ENCODE data around the gene CHD9.

The CHD9 gene

DNA sequence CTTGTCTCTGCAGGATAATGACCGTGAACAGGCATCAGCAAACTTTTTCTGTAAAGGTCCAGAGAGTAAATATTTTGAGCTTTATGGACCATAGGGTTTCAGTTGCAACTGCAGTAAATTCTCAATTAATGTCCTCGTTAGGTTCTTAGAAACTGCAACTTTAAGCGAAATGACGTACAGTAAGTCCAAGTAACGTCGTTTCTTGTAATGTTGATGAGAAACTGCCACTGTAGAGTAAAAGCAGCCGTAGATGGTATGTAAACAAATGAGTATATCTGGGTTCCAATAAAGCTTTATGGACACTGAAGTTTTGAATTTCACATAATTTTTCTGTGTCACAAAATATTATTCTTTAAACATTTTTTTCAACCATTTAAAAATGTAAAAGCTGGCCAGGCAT is 4.9 kb downstream of the CHD9 start:
- Histone ChIP-seq H3K14ac (ENCODE audit: low read length) (no peak overlapping the region), H3K79me1 (ENCODE audit: low read length) (peaks cover 10% of the 10 kb centered on the region), H3K9ac (ENCODE audit: low read length) (no peak overlapping the region), H2BK12ac (ENCODE audit: low read length) (no peak overlapping the region), H3K9me3 (ENCODE audit: insufficient read depth, low read depth, low read length) (no peaks in the 10 kb centered on the region), H3K27me3 (ENCODE audit: insufficient read depth, low read length) (no peaks in the 10 kb centered on the region), H2AFZ (ENCODE audit: insufficient read depth, low read length, poor library complexity) (no peak overlapping the region), H3K79me2 (ENCODE audit: control insufficient read depth, insufficient read depth, low read length, poor library complexity) (peaks cover 4% of the 10 kb centered on the region), H4K12ac (ENCODE audit: low read depth, low read length) (no peak overlapping the region), H3K4me3 (ENCODE audit: low read depth, low read length) (no peak overlapping the region), H2AK5ac (ENCODE audit: low read length) (no peak overlapping the region), H3K23ac (ENCODE audit: low read length) (no peak overlapping the region), H3K18ac (ENCODE audit: low read length) (no peak overlapping the region), H2BK5ac (ENCODE audit: low read depth, low read length, poor library complexity) (no peak overlapping the region), H3K4ac (ENCODE audit: low read depth, low read length) (no peak overlapping the region), H3K4me1 (ENCODE audit: control insufficient read depth in 1 of 2, insufficient read depth in 2 of 2, low read length in 2 of 2) (peaks cover 5 to 7% of the 10 kb centered on the region in 2 experiments), H4K8ac (ENCODE audit: low read depth, low read length) (no peak overlapping the region), H3K27ac (ENCODE audit: low read depth, low read length) (no peak overlapping the region), H3K36me3 (ENCODE audit: control insufficient read depth in 1 of 2, insufficient read depth in 2 of 2, low read length in 2 of 2) (no peaks in the 10 kb centered on the region), H2BK120ac (ENCODE audit: insufficient read depth, low read length, poor library complexity) (no peak overlapping the region), H4K91ac (ENCODE audit: low read depth, low read length) (no peak overlapping the region), H3K4me2 (ENCODE audit: low read length) (no peak overlapping the region)
- no peak for DNase-seq
- no CpG with 5 or more reads among the region's 7 CpGs for WGBS (ENCODE audit: extremely low coverage, insufficient coverage, insufficient read length)

DNA sequence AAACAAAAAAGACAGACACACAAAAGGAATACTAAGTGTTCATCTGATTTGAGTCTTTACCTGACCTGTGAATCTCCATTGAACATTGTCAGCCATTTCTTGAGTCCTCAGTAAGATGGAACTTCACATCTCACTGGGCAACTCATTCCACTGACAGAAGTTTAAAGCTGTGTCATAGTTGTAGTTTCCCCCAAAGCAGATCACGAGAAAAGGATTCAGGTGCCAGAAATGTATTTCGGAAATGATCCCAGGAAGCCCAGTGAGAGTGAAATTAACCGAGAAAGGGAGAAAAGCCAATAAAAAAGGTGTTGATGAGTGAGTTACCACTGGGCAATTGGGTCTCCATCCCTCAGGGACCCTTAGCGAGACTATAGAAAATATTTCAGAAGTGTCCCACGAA is 6.5 kb downstream of the CHD9 start:
- H3K4me1 ChIP-seq (ENCODE audit: control insufficient read depth in 1 of 2, insufficient read depth in 2 of 2, low read length in 2 of 2): peaks cover 4 to 5% of the 10 kb centered on the region in 2 experiments
- H4K8ac ChIP-seq (ENCODE audit: low read depth, low read length): no peak overlapping the region
- H4K91ac ChIP-seq (ENCODE audit: low read depth, low read length): no peak overlapping the region
- no peak overlapping the region for H3K9ac ChIP-seq (ENCODE audit: low read length)
- no peak for DNase-seq
- no peaks in the 10 kb centered on the region for H3K9me3 ChIP-seq (ENCODE audit: insufficient read depth, low read depth, low read length)
- H3K27ac ChIP-seq (ENCODE audit: low read depth, low read length): no peak overlapping the region
- no peak overlapping the region for H2AFZ ChIP-seq (ENCODE audit: insufficient read depth, low read length, poor library complexity)
- H2BK5ac ChIP-seq (ENCODE audit: low read depth, low read length, poor library complexity): no peak overlapping the region
- H3K4ac ChIP-seq (ENCODE audit: low read depth, low read length): no peak overlapping the region
- WGBS (ENCODE audit: extremely low coverage, insufficient coverage, insufficient read length): no CpG with 5 or more reads among the region's 5 CpGs
- H3K14ac ChIP-seq (ENCODE audit: low read length): no peak overlapping the region
- no peak overlapping the region for H3K4me2 ChIP-seq (ENCODE audit: low read length)
- H3K27me3 ChIP-seq (ENCODE audit: insufficient read depth, low read length): no peaks in the 10 kb centered on the region
- no peaks in the 10 kb centered on the region for H3K79me1 ChIP-seq (ENCODE audit: low read length)
- H3K18ac ChIP-seq (ENCODE audit: low read length): no peak overlapping the region
- H3K4me3 ChIP-seq (ENCODE audit: low read depth, low read length): no peak overlapping the region
- H3K36me3 ChIP-seq (ENCODE audit: control insufficient read depth in 1 of 2, insufficient read depth in 2 of 2, low read length in 2 of 2): no peaks in the 10 kb centered on the region
- H3K23ac ChIP-seq (ENCODE audit: low read length): no peak overlapping the region
- H2BK12ac ChIP-seq (ENCODE audit: low read length): no peak overlapping the region
- H2BK120ac ChIP-seq (ENCODE audit: insufficient read depth, low read length, poor library complexity): no peak overlapping the region
- H2AK5ac ChIP-seq (ENCODE audit: low read length): no peak overlapping the region
- no peak overlapping the region for H4K12ac ChIP-seq (ENCODE audit: low read depth, low read length)
- H3K79me2 ChIP-seq (ENCODE audit: control insufficient read depth, insufficient read depth, low read length, poor library complexity): no peaks in the 10 kb centered on the region

DNA sequence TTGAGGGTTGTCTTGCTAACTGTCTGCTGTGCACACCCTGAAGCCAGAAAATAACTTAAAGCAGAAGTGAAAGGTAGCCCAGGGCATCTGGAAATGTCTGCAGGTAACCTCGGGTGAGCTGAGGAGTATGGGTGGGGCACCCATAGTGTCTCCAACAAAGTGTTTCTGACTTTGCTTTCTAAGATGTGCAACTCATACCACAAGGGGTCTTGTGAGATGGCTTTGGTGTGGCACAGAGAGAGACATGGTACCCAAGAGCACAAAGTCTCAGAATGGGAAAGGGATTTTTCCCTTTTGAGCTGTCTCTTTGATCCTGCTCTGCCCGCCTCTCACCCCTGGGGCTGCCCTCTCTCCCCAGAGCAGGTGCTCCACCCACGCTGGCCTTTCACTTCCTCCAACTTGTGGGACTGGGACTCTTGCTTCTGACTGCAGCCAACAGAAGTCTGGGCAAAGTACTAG is 6.9 kb downstream of the CHD9 start:
- no peak overlapping the region for H3K9ac ChIP-seq (ENCODE audit: low read length)
- H3K4ac ChIP-seq (ENCODE audit: low read depth, low read length): no peak overlapping the region
- H3K79me2 ChIP-seq (ENCODE audit: control insufficient read depth, insufficient read depth, low read length, poor library complexity): peaks cover 1% of the 10 kb centered on the region
- no peak overlapping the region for H4K8ac ChIP-seq (ENCODE audit: low read depth, low read length)
- no peak for DNase-seq
- no peaks in the 10 kb centered on the region for H3K79me1 ChIP-seq (ENCODE audit: low read length)
- H3K23ac ChIP-seq (ENCODE audit: low read length): no peak overlapping the region
- no peak overlapping the region for H3K27ac ChIP-seq (ENCODE audit: low read depth, low read length)
- no peak overlapping the region for H2AK5ac ChIP-seq (ENCODE audit: low read length)
- H3K18ac ChIP-seq (ENCODE audit: low read length): no peak overlapping the region
- no peak overlapping the region for H2AFZ ChIP-seq (ENCODE audit: insufficient read depth, low read length, poor library complexity)
- no peak overlapping the region for H4K91ac ChIP-seq (ENCODE audit: low read depth, low read length)
- H2BK5ac ChIP-seq (ENCODE audit: low read depth, low read length, poor library complexity): no peak overlapping the region
- H3K4me1 ChIP-seq (ENCODE audit: control insufficient read depth in 1 of 2, insufficient read depth in 2 of 2, low read length in 2 of 2): peaks cover 3% of the 10 kb centered on the region in 2 experiments
- H2BK120ac ChIP-seq (ENCODE audit: insufficient read depth, low read length, poor library complexity): no peak overlapping the region
- H3K14ac ChIP-seq (ENCODE audit: low read length): no peak overlapping the region
- H3K9me3 ChIP-seq (ENCODE audit: insufficient read depth, low read depth, low read length): no peaks in the 10 kb centered on the region
- H4K12ac ChIP-seq (ENCODE audit: low read depth, low read length): no peak overlapping the region
- no peak overlapping the region for H2BK12ac ChIP-seq (ENCODE audit: low read length)
- H3K27me3 ChIP-seq (ENCODE audit: insufficient read depth, low read length): no peaks in the 10 kb centered on the region
- H3K4me3 ChIP-seq (ENCODE audit: low read depth, low read length): no peak overlapping the region
- H3K36me3 ChIP-seq (ENCODE audit: control insufficient read depth in 1 of 2, insufficient read depth in 2 of 2, low read length in 2 of 2): no peaks in the 10 kb centered on the region
- no CpG with 5 or more reads among the region's 3 CpGs for WGBS (ENCODE audit: extremely low coverage, insufficient coverage, insufficient read length)
- H3K4me2 ChIP-seq (ENCODE audit: low read length): no peak overlapping the region

DNA sequence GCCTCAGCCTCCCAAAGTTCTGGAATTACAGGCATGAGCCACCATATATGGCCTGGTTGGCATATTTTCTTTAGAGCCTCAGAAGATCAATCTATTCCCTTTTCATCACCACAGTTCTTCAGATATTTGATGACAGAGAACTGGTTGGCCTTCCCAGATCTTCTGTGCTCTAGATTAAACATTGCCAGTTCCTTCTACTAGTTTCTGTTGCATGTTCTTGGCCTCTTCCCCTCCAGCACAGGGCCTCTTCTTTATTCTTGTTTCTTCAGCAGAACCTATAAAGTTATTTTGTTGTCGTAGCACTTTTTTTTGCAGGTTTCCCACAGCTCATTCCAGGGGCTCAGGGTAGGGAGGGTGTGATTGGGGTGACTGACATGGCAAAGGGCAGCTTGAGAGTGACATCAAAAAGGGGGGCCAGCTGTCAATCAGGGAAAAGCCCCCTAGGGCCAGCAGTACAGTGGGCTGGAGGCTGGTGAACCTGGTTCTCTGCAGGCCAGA is 9.3 kb downstream of the CHD9 start:
- no peak overlapping the region for H3K23ac ChIP-seq (ENCODE audit: low read length)
- no peak overlapping the region for H2BK120ac ChIP-seq (ENCODE audit: insufficient read depth, low read length, poor library complexity)
- no peak overlapping the region for H3K27ac ChIP-seq (ENCODE audit: low read depth, low read length)

More for the DNA sequence above, 9.3 kb downstream of the CHD9 start:
- no peak overlapping the region for H4K8ac ChIP-seq (ENCODE audit: low read depth, low read length)
- H2AK5ac ChIP-seq (ENCODE audit: low read length): no peak overlapping the region
- H2AFZ ChIP-seq (ENCODE audit: insufficient read depth, low read length, poor library complexity): no peak overlapping the region
- no peak for DNase-seq
- H4K91ac ChIP-seq (ENCODE audit: low read depth, low read length): no peak overlapping the region
- H3K9ac ChIP-seq (ENCODE audit: low read length): no peak overlapping the region
- peaks cover 1% of the 10 kb centered on the region for H3K79me2 ChIP-seq (ENCODE audit: control insufficient read depth, insufficient read depth, low read length, poor library complexity)
- H3K18ac ChIP-seq (ENCODE audit: low read length): no peak overlapping the region
- no peaks in the 10 kb centered on the region for H3K79me1 ChIP-seq (ENCODE audit: low read length)
- H3K4ac ChIP-seq (ENCODE audit: low read depth, low read length): peak overlapping the region; percentile 14
- no peaks in the 10 kb centered on the region for H3K27me3 ChIP-seq (ENCODE audit: insufficient read depth, low read length)
- H3K4me1 ChIP-seq (ENCODE audit: control insufficient read depth in 1 of 2, insufficient read depth in 2 of 2, low read length in 2 of 2): peaks cover 3% of the 10 kb centered on the region in 2 experiments
- H3K14ac ChIP-seq (ENCODE audit: low read length): no peak overlapping the region
- no peak overlapping the region for H4K12ac ChIP-seq (ENCODE audit: low read depth, low read length)
- no peak overlapping the region for H3K4me2 ChIP-seq (ENCODE audit: low read length)
- no peaks in the 10 kb centered on the region for H3K9me3 ChIP-seq (ENCODE audit: insufficient read depth, low read depth, low read length)
- peaks cover 0 to 5% of the 10 kb centered on the region in 2 experiments for H3K36me3 ChIP-seq (ENCODE audit: control insufficient read depth in 1 of 2, insufficient read depth in 2 of 2, low read length in 2 of 2)
- no peak overlapping the region for H3K4me3 ChIP-seq (ENCODE audit: low read depth, low read length)
- H2BK5ac ChIP-seq (ENCODE audit: low read depth, low read length, poor library complexity): no peak overlapping the region
- no CpG with 5 or more reads among the region's 1 CpG for WGBS (ENCODE audit: extremely low coverage, insufficient coverage, insufficient read length)
- no peak overlapping the region for H2BK12ac ChIP-seq (ENCODE audit: low read length)

Data from trophoblast cell (in vitro differentiated cells and primary cell).